Measurements from ENCODE around the gene MKNK2.

MKNK2 gene

DNA sequence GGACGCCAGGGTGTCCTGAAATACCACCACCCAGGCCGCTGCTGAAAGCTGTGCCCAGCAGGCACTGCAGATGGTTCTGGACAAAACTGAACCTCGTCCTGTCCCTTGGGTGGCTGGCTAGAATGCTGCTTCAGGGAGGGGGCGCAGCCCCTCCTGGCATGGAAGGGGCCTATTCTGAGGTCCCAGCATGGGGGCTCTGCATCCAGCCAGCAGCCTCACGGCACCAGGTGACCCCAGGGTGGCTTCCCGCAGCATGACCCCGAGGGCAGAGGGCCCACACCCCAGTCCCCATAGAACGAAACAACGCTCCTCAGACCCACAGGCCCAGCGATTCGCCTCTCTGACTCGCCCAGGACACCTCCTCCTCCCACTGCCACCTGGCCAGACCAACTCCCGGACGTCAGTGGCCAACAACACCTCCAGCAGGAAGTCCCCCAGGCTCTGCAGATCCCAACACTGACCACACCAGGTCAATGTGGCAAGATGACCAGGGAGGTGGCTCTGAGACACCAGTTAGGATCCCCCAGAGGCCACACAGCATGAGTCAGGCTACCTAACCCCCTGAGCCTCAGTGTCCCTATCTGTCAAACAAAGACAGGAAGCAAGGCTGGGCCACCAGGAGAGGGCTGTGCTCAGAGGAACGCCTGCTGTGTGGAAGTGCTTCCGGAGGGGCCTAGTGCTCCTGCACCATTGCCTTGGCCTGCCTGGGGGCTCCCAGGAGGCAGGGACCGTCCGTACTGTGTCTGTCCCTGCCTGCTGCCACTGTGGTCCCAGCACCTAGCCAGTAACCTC lies 6.1 kb downstream of the MKNK2 start:
- no peak for FAIRE-seq
- TF ChIP-seq, protein P1, sequence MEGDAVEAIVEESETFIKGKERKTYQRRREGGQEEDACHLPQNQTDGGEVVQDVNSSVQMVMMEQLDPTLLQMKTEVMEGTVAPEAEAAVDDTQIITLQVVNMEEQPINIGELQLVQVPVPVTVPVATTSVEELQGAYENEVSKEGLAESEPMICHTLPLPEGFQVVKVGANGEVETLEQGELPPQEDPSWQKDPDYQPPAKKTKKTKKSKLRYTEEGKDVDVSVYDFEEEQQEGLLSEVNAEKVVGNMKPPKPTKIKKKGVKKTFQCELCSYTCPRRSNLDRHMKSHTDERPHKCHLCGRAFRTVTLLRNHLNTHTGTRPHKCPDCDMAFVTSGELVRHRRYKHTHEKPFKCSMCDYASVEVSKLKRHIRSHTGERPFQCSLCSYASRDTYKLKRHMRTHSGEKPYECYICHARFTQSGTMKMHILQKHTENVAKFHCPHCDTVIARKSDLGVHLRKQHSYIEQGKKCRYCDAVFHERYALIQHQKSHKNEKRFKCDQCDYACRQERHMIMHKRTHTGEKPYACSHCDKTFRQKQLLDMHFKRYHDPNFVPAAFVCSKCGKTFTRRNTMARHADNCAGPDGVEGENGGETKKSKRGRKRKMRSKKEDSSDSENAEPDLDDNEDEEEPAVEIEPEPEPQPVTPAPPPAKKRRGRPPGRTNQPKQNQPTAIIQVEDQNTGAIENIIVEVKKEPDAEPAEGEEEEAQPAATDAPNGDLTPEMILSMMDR (IDR thresholded peaks at IDR 0.05; ENCODE audit: insufficient read depth, missing control alignments), result no peak
- no peak for DNase-seq (ENCODE audit: insufficient read length, low spot score)

DNA sequence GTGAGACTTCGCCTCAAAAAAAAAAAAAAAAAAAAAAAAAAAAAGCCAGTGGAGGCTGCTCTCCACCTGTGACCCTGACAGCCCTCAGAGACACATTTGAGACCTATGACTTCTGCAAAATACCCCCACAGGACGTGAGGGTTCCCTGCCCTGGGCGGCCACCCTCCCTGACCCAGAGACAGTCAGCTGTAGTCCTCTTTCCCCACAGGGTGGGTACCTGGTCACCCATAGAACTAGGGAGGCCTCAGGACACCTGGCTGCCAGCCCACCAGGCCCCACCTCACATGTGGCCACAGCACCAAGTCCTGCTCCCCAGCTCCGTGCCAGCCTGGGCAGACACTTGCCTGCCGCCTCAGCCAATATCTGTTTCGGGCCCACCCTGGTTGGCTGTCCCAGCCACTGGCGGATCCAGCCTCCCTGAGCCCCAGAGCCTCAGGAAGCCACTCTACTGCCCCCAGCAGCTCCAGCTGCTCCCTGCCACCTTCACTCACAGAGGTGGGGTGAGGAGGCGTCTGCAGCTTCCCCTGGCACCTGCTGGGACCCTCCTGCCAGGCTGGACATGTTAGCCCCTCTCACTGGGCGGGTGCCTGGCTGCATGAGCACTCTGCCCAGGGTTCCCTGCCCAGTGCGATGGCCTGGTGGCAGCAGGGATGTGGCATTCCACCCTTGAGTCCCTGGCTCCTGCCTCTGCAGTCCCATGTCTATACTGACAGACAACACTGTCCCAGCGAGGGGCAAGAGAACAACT lies 6.9 kb downstream of the MKNK2 start:
- no peak for DNase-seq (ENCODE audit: insufficient read length, low spot score)
- no peak for FAIRE-seq
- TF ChIP-seq, protein P1 (IDR thresholded peaks at IDR 0.05; ENCODE audit: insufficient read depth, missing control alignments), result no peak

DNA sequence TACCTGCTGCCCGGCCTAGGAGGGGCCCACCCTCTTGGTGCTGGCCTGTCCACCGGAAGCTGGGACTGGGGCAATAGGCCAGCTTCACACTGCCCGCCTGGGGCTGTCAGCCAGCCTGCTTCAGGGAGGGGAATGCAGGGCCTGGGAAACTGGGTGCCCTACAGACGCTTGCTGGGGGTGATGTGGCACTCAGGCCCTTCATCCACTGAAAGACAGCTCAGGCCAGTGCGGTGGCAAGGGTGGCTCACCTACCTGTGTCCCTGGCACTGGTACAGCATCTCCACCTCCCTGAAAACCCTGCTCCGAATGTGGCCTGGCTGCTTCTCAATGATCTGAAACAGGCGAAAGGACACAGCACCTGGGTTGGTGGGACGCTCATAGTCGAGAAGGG lies 7.8 kb downstream of the MKNK2 start:
- FAIRE-seq, result no peak
- no peak for DNase-seq (ENCODE audit: insufficient read length, low spot score)
- TF ChIP-seq, protein P1 (IDR thresholded peaks at IDR 0.05; ENCODE audit: insufficient read depth, missing control alignments), result no peak

GRCh38 chr19:2042485-2043250 lies 8.4 kb downstream of the MKNK2 start:
- FAIRE-seq (no peak), DNase-seq (ENCODE audit: insufficient read length, low spot score) (no peak)
- TF ChIP-seq, protein P1 (IDR thresholded peaks at IDR 0.05; ENCODE audit: insufficient read depth, missing control alignments), result no peak

- TF ChIP-seq, protein P1 (IDR thresholded peaks at IDR 0.05; ENCODE audit: insufficient read depth, missing control alignments), result no peak
- DNase-seq (ENCODE audit: insufficient read length, low spot score), result peak; percentile 100
- no peak for FAIRE-seq
Observed at GRCh38 chr19:2041683-2042484, 9.2 kb downstream of the MKNK2 start.

DNA sequence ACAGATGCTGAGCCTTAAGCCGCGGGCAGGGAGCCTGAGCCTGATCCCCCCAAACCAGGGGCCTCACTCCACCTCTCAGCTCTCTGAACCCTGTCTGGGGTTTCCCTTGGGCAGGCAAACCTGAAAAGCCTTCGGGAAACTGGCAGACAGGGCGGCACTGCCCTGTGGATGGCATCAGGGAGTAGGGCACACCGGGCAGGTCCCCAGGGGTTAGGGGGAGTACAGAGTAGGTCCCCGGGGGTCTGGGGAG lies 9.7 kb downstream of the MKNK2 start:
- TF ChIP-seq, protein P1 (IDR thresholded peaks at IDR 0.05; ENCODE audit: insufficient read depth, missing control alignments), result no peak
- no peak for FAIRE-seq
- no peak for DNase-seq (ENCODE audit: insufficient read length, low spot score)
